ENCODE data around the gene SYTL4. TPM values are rescaled to one million over a fixed set of nuclear protein-coding genes. Genes with fewer than 3 reads are reported as not detected.
A peak's percentile ranks its signal among the peaks of the same experiment; 100 is the strongest.

The SYTL4 gene
- total RNA-seq, 1 experiment from 2014 or later = 2.7 TPM

DNA sequence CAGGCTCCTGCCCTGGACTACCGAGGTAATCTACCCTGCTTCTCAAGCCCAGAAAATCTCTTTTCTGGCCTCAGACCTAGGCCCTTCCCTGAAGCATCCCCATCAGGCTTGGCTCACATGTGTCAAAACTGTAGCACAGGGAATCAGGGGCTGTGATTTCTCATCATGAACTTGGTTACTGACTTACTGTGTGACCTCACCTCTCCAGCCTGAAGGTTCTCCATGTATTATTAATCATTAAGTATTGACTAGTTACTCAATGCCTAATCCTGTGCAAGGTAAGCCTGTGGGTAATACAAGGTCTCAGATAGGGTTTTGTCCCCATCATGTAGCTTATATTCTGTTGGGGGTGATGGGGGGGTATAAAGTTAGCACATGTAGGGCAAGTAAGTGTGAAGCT lies 81.1 kb downstream of the SYTL4 start:
- DNase-seq (no peak), ATAC-seq (no peak)
- no peak overlapping the region for H2AFZ ChIP-seq (ENCODE audit: low read length)

DNA sequence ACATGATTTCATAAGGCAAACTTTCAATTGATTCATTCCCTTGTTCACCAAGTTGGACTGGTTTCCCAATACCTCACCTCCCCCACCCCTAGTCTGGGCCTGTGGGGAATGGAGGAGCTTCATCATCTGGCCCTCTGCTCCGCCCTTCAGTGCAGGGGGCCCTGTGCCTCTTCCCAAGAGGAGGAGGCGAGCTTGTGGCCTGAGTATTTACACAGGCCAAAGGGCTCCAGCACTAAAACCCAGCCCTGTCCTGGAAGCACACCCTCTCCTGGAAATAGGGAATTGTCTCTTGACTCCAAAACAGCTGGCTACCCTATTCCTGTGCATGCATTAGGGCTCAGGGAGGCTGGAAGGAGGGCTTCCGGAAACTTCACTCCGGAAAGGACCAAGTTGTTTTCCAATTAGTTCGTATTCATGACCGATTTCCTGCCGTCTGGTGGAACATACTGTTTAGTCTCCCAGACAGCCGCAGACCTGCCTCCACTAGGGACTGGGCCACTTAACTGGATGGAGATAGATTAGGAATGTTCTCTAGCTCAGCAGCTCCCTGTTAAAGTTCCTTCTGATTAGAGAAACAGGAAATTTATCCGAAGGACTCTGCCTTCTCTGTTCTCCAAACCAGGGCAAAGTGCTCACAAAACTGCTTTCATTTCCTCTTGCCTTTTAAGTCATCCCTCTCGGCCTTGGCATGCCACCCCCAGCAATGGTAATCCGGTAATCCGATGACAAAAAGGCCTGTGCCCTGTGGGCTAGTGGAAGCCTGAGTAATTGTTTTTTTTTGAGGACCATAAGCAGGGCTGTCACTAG lies 82.2 kb downstream of the SYTL4 start:
- Histone ChIP-seq H3F3A (ENCODE audit: low read length, unreplicated experiment) (peaks cover 7% of the 10 kb centered on the region), H3K27ac (ENCODE audit: low read length) (peak overlapping the region; percentile 99), H3K4me3 (ENCODE audit: low read length) (peak overlapping the region; percentile 54), H2AFZ (ENCODE audit: low read length) (peak overlapping the region; percentile 74), H3K9me2 (replicated peaks; ENCODE audit: low read length) (no peaks in the 10 kb centered on the region), H3K9me3 (ENCODE audit: low read length) (no peaks in the 10 kb centered on the region), H3K79me2 (ENCODE audit: low read length) (0 out of 2 replicates have a peak, but pooled peaks cover 5% of the 10 kb centered on the region), H4K20me1 (ENCODE audit: low read length) (no peaks in the 10 kb centered on the region), H3K4me2 (ENCODE audit: low read length) (peak overlapping the region; percentile 88), H3K36me3 (ENCODE audit: low read depth, low read length) (no peaks in the 10 kb centered on the region), H3K9ac (ENCODE audit: low read length) (peak overlapping the region; percentile 69), H3K4me1 (ENCODE audit: insufficient read depth, low read length) (peaks cover 60% of the 10 kb centered on the region), H3K27me3 (ENCODE audit: low read length) (no peaks in the 10 kb centered on the region)
- TF ChIP-seq EZH2phosphoT487 (IDR thresholded peaks at IDR 0.05; ENCODE audit: borderline replicate concordance, low read length) = no peak
- no peak for TF ChIP-seq EZH2 (IDR thresholded peaks at IDR 0.05; ENCODE audit: low read length, unreplicated experiment)
- ChIA-PET POLR2A (ENCODE audit: unreplicated experiment) (no interaction called here), CTCF (no interaction called here)
- ATAC-seq = peak; percentile 62
- intact Hi-C loops (cut with micrococcal nuclease) = no loop called here
- no TSS peak for BruUV-seq (replicated peaks)
- peak; percentile 87 for DNase-seq

More for the DNA sequence above, 81.1 kb downstream of the SYTL4 start:
- POLR2A ChIA-PET (ENCODE audit: unreplicated experiment) = no interaction called here
- H3K4me3 ChIP-seq (ENCODE audit: low read length) = no peak overlapping the region
- H3F3A ChIP-seq (ENCODE audit: low read length, unreplicated experiment) = peaks cover 7% of the 10 kb centered on the region
- 0 out of 2 replicates have a peak, but pooled peaks cover 5% of the 10 kb centered on the region for H3K79me2 ChIP-seq (ENCODE audit: low read length)
- H3K9me2 ChIP-seq (replicated peaks; ENCODE audit: low read length) = no peaks in the 10 kb centered on the region
- no peak overlapping the region for H3K27ac ChIP-seq (ENCODE audit: low read length)
- TF ChIP-seq EZH2phosphoT487 (IDR thresholded peaks at IDR 0.05; ENCODE audit: borderline replicate concordance, low read length) = no peak
- TF ChIP-seq EZH2 (IDR thresholded peaks at IDR 0.05; ENCODE audit: low read length, unreplicated experiment) = no peak
- TF ChIP-seq, protein P1, sequence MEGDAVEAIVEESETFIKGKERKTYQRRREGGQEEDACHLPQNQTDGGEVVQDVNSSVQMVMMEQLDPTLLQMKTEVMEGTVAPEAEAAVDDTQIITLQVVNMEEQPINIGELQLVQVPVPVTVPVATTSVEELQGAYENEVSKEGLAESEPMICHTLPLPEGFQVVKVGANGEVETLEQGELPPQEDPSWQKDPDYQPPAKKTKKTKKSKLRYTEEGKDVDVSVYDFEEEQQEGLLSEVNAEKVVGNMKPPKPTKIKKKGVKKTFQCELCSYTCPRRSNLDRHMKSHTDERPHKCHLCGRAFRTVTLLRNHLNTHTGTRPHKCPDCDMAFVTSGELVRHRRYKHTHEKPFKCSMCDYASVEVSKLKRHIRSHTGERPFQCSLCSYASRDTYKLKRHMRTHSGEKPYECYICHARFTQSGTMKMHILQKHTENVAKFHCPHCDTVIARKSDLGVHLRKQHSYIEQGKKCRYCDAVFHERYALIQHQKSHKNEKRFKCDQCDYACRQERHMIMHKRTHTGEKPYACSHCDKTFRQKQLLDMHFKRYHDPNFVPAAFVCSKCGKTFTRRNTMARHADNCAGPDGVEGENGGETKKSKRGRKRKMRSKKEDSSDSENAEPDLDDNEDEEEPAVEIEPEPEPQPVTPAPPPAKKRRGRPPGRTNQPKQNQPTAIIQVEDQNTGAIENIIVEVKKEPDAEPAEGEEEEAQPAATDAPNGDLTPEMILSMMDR (conservative IDR thresholded peaks at IDR 0.05; ENCODE audit: low read depth, low read length) = no peak
- no peaks in the 10 kb centered on the region for H3K36me3 ChIP-seq (ENCODE audit: low read depth, low read length)
- H3K4me2 ChIP-seq (ENCODE audit: low read length) = no peak overlapping the region
- intact Hi-C loops (cut with micrococcal nuclease) = no loop called here
- H3K9me3 ChIP-seq (ENCODE audit: low read length) = no peaks in the 10 kb centered on the region
- H3K27me3 ChIP-seq (ENCODE audit: low read length) = no peaks in the 10 kb centered on the region
- H3K4me1 ChIP-seq (ENCODE audit: insufficient read depth, low read length) = peaks cover 49% of the 10 kb centered on the region
- CTCF ChIA-PET = no interaction called here
- H3K9ac ChIP-seq (ENCODE audit: low read length) = no peak overlapping the region
- H4K20me1 ChIP-seq (ENCODE audit: low read length) = no peaks in the 10 kb centered on the region
- no TSS peak for BruUV-seq (replicated peaks)

DNA sequence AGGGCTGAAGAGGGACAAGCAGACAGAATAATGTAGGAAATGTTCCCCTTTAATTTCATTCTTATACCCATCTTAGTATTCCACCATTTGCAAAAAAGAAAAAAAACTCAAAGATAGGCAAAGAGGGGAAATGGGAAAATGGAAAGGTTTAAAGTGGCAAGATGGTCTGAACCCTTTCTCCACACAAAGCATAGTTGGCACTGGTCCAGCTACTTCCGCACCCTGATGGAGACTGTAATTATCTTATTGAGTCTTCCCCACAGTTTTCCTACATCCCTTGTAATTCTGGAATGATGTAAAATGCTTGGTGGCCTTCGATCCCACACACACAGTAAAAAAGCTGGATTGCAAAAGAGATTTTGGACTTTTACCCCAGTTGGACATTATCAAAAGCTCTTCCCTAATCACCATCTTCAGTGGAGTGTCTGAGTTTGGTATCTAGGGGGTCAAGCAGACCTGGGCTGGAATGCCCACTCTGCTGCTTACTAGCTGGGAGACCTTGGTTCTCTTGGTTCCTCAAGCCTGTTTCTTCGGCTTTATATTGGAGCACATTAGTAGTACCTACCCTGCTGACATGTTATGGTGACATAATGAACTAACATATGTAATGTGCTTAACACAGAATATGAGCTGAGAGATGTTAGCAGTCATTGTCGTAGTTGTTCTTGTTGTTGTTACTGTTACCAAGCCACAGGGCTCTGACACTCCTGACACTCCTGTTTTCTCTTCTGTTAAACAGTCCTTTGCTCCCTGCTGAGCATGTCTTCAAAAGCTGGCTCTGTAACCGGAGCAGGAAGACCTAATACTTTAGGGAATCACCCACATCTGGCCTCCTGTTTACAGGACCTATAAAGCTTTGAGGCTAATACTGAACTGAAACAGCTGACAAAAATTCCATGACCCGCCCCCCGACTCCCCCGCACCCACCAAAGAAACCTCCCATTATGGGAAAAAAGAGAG lies 83.2 kb downstream of the SYTL4 start:
- ChIA-PET CTCF (no interaction called here), POLR2A (ENCODE audit: unreplicated experiment) (no interaction called here)
- peak; percentile 33; the same call in 1 of the 2 replicates for ATAC-seq
- peak overlapping the region; percentile 54 for H3K4me3 ChIP-seq (ENCODE audit: low read length)
- no peaks in the 10 kb centered on the region for H3K36me3 ChIP-seq (ENCODE audit: low read depth, low read length)
- peak overlapping the region; percentile 99 for H3K27ac ChIP-seq (ENCODE audit: low read length)
- H3K9me3 ChIP-seq (ENCODE audit: low read length) = no peaks in the 10 kb centered on the region
- H3K79me2 ChIP-seq (ENCODE audit: low read length) = 0 out of 2 replicates have a peak, but pooled peaks cover 5% of the 10 kb centered on the region
- no peaks in the 10 kb centered on the region for H4K20me1 ChIP-seq (ENCODE audit: low read length)
- DNase-seq = peak; percentile 57
- H3K27me3 ChIP-seq (ENCODE audit: low read length) = no peaks in the 10 kb centered on the region
- H3K4me1 ChIP-seq (ENCODE audit: insufficient read depth, low read length) = peaks cover 68% of the 10 kb centered on the region
- H3K4me2 ChIP-seq (ENCODE audit: low read length) = peak overlapping the region; percentile 88
- H3K9me2 ChIP-seq (replicated peaks; ENCODE audit: low read length) = no peaks in the 10 kb centered on the region
- H3K9ac ChIP-seq (ENCODE audit: low read length) = peak overlapping the region; percentile 69
- peak overlapping the region; percentile 74 for H2AFZ ChIP-seq (ENCODE audit: low read length)
- peaks cover 7% of the 10 kb centered on the region for H3F3A ChIP-seq (ENCODE audit: low read length, unreplicated experiment)
- TF ChIP-seq EZH2phosphoT487 (IDR thresholded peaks at IDR 0.05; ENCODE audit: borderline replicate concordance, low read length) = no peak
- no peak for TF ChIP-seq EZH2 (IDR thresholded peaks at IDR 0.05; ENCODE audit: low read length, unreplicated experiment)
- TF ChIP-seq, protein P1 (conservative IDR thresholded peaks at IDR 0.05; ENCODE audit: low read depth, low read length) = no peak
- intact Hi-C loops (cut with micrococcal nuclease) = no loop called here
- BruUV-seq (replicated peaks) = no TSS peak

All from PC-3 (cell line).